ENCODE measurements around the gene ATP8A2. TPM values are rescaled to one million over a fixed set of nuclear protein-coding genes. Genes with fewer than 3 reads are reported as not detected.
"Not testable (repeated sequence)": the region's sequence is repeated elsewhere in the genome, so short reads cannot be mapped to it uniquely, and the experiment has no call there.

Gene ATP8A2
- total RNA-seq, 1 donor from 2014 or later: 4.2 TPM

DNA sequence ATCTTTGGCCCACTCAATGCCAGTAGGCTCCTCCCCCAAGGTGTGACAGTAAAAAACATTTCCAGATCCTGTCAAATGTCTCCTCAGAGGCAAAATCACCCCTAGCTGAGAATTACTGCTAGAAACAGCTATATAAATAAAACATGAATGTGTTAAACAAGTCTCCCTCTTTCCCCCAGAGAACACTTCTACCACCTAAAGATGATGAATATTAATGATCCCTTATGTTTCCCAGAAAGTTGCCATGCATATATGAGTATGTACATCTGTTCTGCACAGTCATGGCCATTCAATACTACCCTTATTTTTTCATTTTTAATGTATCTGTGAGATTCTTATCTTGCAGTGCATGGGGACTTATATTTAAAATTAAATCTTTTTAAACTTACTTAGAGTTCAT is 450.0 kb downstream of the ATP8A2 start:
- Histone ChIP-seq H3K9me3 (ENCODE audit: low read depth) (peaks cover 4% of the 10 kb centered on the region), H3K27me3 (no peaks in the 10 kb centered on the region), H2AFZ (replicated peaks) (no peak overlapping the region), H3F3A (ENCODE audit: low read depth) (peaks cover 2% of the 10 kb centered on the region), H3K9ac (no peak overlapping the region), H3K27ac (no peak overlapping the region), H3K4me2 (no peak overlapping the region), H3K36me3 (no peaks in the 10 kb centered on the region), H3K4me3 (no peak overlapping the region), H4K20me1 (ENCODE audit: low read depth) (no peaks in the 10 kb centered on the region), H3K79me2 (ENCODE audit: low read depth) (no peaks in the 10 kb centered on the region), H3K4me1 (peaks cover 7% of the 10 kb centered on the region)
- Mint-ChIP-seq H3K4me1 (peaks cover 3% of the 10 kb centered on the region), H3K27me3 (ENCODE audit: insufficient read depth, low read depth) (peaks cover 2% of the 10 kb centered on the region), H3K27ac (no peak overlapping the region), H3K36me3 (peaks cover 1% of the 10 kb centered on the region), H3K9me3 (peaks cover 3% of the 10 kb centered on the region), H3K4me3 (no peak overlapping the region)
- TF ChIP-seq, protein P1, sequence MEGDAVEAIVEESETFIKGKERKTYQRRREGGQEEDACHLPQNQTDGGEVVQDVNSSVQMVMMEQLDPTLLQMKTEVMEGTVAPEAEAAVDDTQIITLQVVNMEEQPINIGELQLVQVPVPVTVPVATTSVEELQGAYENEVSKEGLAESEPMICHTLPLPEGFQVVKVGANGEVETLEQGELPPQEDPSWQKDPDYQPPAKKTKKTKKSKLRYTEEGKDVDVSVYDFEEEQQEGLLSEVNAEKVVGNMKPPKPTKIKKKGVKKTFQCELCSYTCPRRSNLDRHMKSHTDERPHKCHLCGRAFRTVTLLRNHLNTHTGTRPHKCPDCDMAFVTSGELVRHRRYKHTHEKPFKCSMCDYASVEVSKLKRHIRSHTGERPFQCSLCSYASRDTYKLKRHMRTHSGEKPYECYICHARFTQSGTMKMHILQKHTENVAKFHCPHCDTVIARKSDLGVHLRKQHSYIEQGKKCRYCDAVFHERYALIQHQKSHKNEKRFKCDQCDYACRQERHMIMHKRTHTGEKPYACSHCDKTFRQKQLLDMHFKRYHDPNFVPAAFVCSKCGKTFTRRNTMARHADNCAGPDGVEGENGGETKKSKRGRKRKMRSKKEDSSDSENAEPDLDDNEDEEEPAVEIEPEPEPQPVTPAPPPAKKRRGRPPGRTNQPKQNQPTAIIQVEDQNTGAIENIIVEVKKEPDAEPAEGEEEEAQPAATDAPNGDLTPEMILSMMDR (IDR thresholded peaks at IDR 0.05): no peak
- TF ChIP-seq EZH2 (IDR thresholded peaks at IDR 0.05): no peak
- TF ChIP-seq EZH2phosphoT487 (IDR thresholded peaks at IDR 0.05): no peak
- no peak for DNase-seq (ENCODE audit: low spot score)

- H3K9ac ChIP-seq; H2AFZ ChIP-seq (replicated peaks); H3K4me3 Mint-ChIP-seq; H3K27me3 ChIP-seq; H3K36me3 ChIP-seq; H3K9me3 Mint-ChIP-seq; H3K9me3 ChIP-seq (ENCODE audit: low read depth); H3K27ac Mint-ChIP-seq; H3F3A ChIP-seq (ENCODE audit: low read depth); H3K79me2 ChIP-seq (ENCODE audit: low read depth); H3K4me3 ChIP-seq; H3K27me3 Mint-ChIP-seq (ENCODE audit: insufficient read depth, low read depth); H3K4me1 ChIP-seq; H3K27ac ChIP-seq; H3K36me3 Mint-ChIP-seq; DNase-seq (ENCODE audit: low spot score); H3K4me2 ChIP-seq; H3K4me1 Mint-ChIP-seq; H4K20me1 ChIP-seq (ENCODE audit: low read depth): not testable (repeated sequence)
Measured at GRCh38 chr13:25827221-25827620, 455.4 kb downstream of the ATP8A2 start.

DNA sequence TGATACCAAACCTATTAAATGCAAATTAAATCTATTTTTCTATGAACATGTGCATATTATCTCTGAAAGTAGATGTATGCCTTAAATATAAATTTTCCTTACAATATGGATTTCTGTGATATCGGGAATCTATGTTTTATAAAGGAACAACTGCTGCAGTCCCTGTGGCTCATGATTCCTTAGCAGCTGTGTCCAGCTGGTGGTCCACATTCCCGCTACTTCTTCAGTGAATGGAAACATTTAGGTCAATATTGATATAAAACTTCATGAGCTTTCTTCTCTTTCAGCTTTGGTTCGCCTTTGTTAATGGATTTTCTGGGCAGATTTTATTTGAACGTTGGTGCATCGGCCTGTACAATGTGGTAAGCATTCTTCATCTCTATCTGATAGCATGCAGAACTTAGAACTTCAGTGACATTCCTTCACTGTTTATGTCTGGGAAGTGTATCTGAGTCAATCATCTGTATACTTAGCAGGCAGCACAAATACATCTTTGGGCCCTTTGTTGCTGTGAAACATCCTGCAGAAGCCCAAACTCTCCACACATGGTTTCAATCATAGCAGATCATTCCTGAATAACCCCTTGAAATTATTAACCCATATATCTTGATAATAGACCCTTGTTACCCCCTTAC is 456.2 kb downstream of the ATP8A2 start:
- Histone ChIP-seq H3K9ac (no peak overlapping the region), H3K4me3 (no peak overlapping the region), H3K36me3 (no peaks in the 10 kb centered on the region), H3K4me1 (no peaks in the 10 kb centered on the region), H3K9me3 (ENCODE audit: low read depth) (peaks cover 4% of the 10 kb centered on the region), H3F3A (ENCODE audit: low read depth) (no peaks in the 10 kb centered on the region), H3K79me2 (ENCODE audit: low read depth) (no peaks in the 10 kb centered on the region), H3K4me2 (no peak overlapping the region), H4K20me1 (ENCODE audit: low read depth) (no peaks in the 10 kb centered on the region), H2AFZ (replicated peaks) (no peak overlapping the region), H3K27ac (no peak overlapping the region), H3K27me3 (no peaks in the 10 kb centered on the region)
- no peaks in the 10 kb centered on the region for H3K27me3 Mint-ChIP-seq (ENCODE audit: insufficient read depth, low read depth)
- DNase-seq (ENCODE audit: low spot score): no peak
- H3K36me3 Mint-ChIP-seq: no peaks in the 10 kb centered on the region
- no peaks in the 10 kb centered on the region for H3K4me1 Mint-ChIP-seq
- H3K27ac Mint-ChIP-seq: no peak overlapping the region
- H3K4me3 Mint-ChIP-seq: no peak overlapping the region
- TF ChIP-seq EZH2phosphoT487 (IDR thresholded peaks at IDR 0.05) (no peak), EZH2 (IDR thresholded peaks at IDR 0.05) (no peak)
- TF ChIP-seq, protein P1 (IDR thresholded peaks at IDR 0.05): no peak
- H3K9me3 Mint-ChIP-seq: peaks cover 1% of the 10 kb centered on the region

DNA sequence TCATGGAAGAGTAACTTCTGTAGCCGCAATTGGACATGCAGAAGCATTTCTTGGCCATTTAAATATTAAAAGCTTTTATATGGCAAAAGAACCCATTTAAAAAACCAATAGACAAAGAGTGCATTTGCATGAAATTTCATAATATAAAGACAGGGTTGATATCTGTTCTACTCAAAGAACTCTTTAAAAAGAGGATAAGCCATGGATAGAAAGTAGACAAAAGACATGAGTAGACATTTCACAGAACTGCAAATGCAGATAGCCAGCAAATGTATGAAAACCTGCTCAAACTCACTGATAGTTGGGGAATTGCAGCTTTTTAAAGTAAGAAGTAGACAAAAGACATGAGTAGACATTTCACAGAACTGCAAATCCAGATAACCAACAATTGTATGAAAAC is 462.0 kb downstream of the ATP8A2 start:
- Histone ChIP-seq H3K4me1 (peaks cover under 1% of the 10 kb centered on the region), H3K9ac (no peak overlapping the region), H3K4me2 (no peak overlapping the region), H3K79me2 (ENCODE audit: low read depth) (no peaks in the 10 kb centered on the region), H4K20me1 (ENCODE audit: low read depth) (no peaks in the 10 kb centered on the region), H3K27ac (no peak overlapping the region), H2AFZ (replicated peaks) (no peak overlapping the region), H3F3A (ENCODE audit: low read depth) (no peaks in the 10 kb centered on the region), H3K9me3 (ENCODE audit: low read depth) (no peaks in the 10 kb centered on the region), H3K4me3 (no peak overlapping the region), H3K36me3 (no peaks in the 10 kb centered on the region), H3K27me3 (no peaks in the 10 kb centered on the region)
- peaks cover 2% of the 10 kb centered on the region for H3K27me3 Mint-ChIP-seq (ENCODE audit: insufficient read depth, low read depth)
- no peak for TF ChIP-seq EZH2phosphoT487 (IDR thresholded peaks at IDR 0.05)
- TF ChIP-seq EZH2 (IDR thresholded peaks at IDR 0.05): no peak
- TF ChIP-seq, protein P1 (IDR thresholded peaks at IDR 0.05): no peak
- H3K27ac Mint-ChIP-seq: no peak overlapping the region
- no peaks in the 10 kb centered on the region for H3K9me3 Mint-ChIP-seq
- peaks cover 4% of the 10 kb centered on the region for H3K4me1 Mint-ChIP-seq
- H3K36me3 Mint-ChIP-seq: no peaks in the 10 kb centered on the region
- H3K4me3 Mint-ChIP-seq: no peak overlapping the region
- no peak for DNase-seq (ENCODE audit: low spot score)

Measured in neural progenitor cell (in vitro differentiated cells).